ENCODE data around the gene GADL1. TPM values are rescaled to one million over a fixed set of nuclear protein-coding genes. Genes with fewer than 3 reads are reported as not detected.

Gene GADL1
- total RNA-seq, 1 experiment from 2014 or later, result not detected

- no peaks in the 10 kb centered on the region for H3K9me3 ChIP-seq (ENCODE audit: control insufficient read depth in 1 of 2, insufficient read depth in 1 of 2, low read depth in 1 of 2, low read length in 2 of 2)
- RAD21 ChIA-PET (ENCODE audit: low non-redundant PET in 1 of 2, low total read pairs in 2 of 2, uncharacterized antibody in 2 of 2, unreplicated experiment in 2 of 2), result no interaction called here
- H3K27ac ChIP-seq (ENCODE audit: low read depth, low read length), result no peak overlapping the region
- H3K27me3 ChIP-seq (ENCODE audit: insufficient read depth, low read length), result no peaks in the 10 kb centered on the region
- CTCF ChIA-PET, result no interaction called here
- H2AFZ ChIP-seq (ENCODE audit: low read depth, low read length, poor library complexity, severe bottlenecking), result no peak overlapping the region
- TF ChIP-seq REST (IDR thresholded peaks at IDR 0.05; ENCODE audit: low read depth) (no peak), EZH2 (IDR thresholded peaks at IDR 0.05) (no peak), JUND (IDR thresholded peaks at IDR 0.05) (no peak), SRF (IDR thresholded peaks at IDR 0.05; ENCODE audit: low read depth) (no peak), ZNF274 (IDR thresholded peaks at IDR 0.05; ENCODE audit: low read depth, low read length) (no peak), CEBPB (IDR thresholded peaks at IDR 0.05; ENCODE audit: low read depth) (no peak)
- no peaks in the 10 kb centered on the region for H3K4me1 ChIP-seq (ENCODE audit: control insufficient read depth in 1 of 2, insufficient read depth in 2 of 2, low read length in 2 of 2)
- H3K9ac ChIP-seq (ENCODE audit: low read length), result no peak overlapping the region
- DNase-seq (ENCODE audit: low read depth, low spot score), result no peak
- H4K20me1 ChIP-seq (ENCODE audit: insufficient read depth), result no peaks in the 10 kb centered on the region
- POLR2A ChIA-PET, result no interaction called here
- no peaks in the 10 kb centered on the region for H3K9me2 ChIP-seq (ENCODE audit: insufficient read depth)
- BruUV-seq (replicated peaks), result no TSS peak
- no peak for ATAC-seq
- no peaks in the 10 kb centered on the region for H3K79me2 ChIP-seq (ENCODE audit: insufficient read depth, low read length)
- intact Hi-C loops (cut with micrococcal nuclease), result no loop called here
- no peak overlapping the region for H3K4me3 ChIP-seq (replicated peaks in 1 of 2; ENCODE audit: low read depth in 1 of 2, low read length in 2 of 2)
- H3K4me2 ChIP-seq (ENCODE audit: low read length), result no peak overlapping the region
- no peaks in the 10 kb centered on the region for H3K36me3 ChIP-seq (ENCODE audit: control insufficient read depth in 1 of 2, insufficient read depth in 2 of 2, low read length in 2 of 2)
Observed at GRCh38 chr3:30819067-30819798, 75.2 kb downstream of the GADL1 start.

GRCh38 chr3:30813734-30814133, 80.7 kb downstream of the GADL1 start:
- Histone ChIP-seq H3K4me1 (ENCODE audit: control insufficient read depth in 1 of 2, insufficient read depth in 2 of 2, low read length in 2 of 2) (no peaks in the 10 kb centered on the region), H4K20me1 (ENCODE audit: insufficient read depth) (no peaks in the 10 kb centered on the region), H2AFZ (ENCODE audit: low read depth, low read length, poor library complexity, severe bottlenecking) (no peak overlapping the region), H3K9me2 (ENCODE audit: insufficient read depth) (no peaks in the 10 kb centered on the region), H3K4me3 (replicated peaks in 1 of 2; ENCODE audit: low read depth in 1 of 2, low read length in 2 of 2) (no peak overlapping the region), H3K79me2 (ENCODE audit: insufficient read depth, low read length) (no peaks in the 10 kb centered on the region), H3K9ac (ENCODE audit: low read length) (no peak overlapping the region), H3K4me2 (ENCODE audit: low read length) (no peak overlapping the region), H3K36me3 (ENCODE audit: control insufficient read depth in 1 of 2, insufficient read depth in 2 of 2, low read length in 2 of 2) (no peaks in the 10 kb centered on the region), H3K9me3 (ENCODE audit: control insufficient read depth in 1 of 2, insufficient read depth in 1 of 2, low read depth in 1 of 2, low read length in 2 of 2) (no peaks in the 10 kb centered on the region), H3K27me3 (ENCODE audit: insufficient read depth, low read length) (no peaks in the 10 kb centered on the region), H3K27ac (ENCODE audit: low read depth, low read length) (no peak overlapping the region)
- CTCF ChIA-PET, result no interaction called here
- DNase-seq (ENCODE audit: low read depth, low spot score) (no peak), ATAC-seq (no peak)
- intact Hi-C loops (cut with micrococcal nuclease), result no loop called here
- POLR2A ChIA-PET, result no interaction called here
- RAD21 ChIA-PET (ENCODE audit: low non-redundant PET in 1 of 2, low total read pairs in 2 of 2, uncharacterized antibody in 2 of 2, unreplicated experiment in 2 of 2), result no interaction called here
- no TSS peak for BruUV-seq (replicated peaks)
- TF ChIP-seq SRF (IDR thresholded peaks at IDR 0.05; ENCODE audit: low read depth) (no peak), RAD21 (IDR thresholded peaks at IDR 0.05; ENCODE audit: low read depth) (no peak), POLR2AphosphoS5 (IDR thresholded peaks at IDR 0.05; ENCODE audit: low read depth, low read length) (no peak), ZBTB33 (IDR thresholded peaks at IDR 0.05; ENCODE audit: extremely low read depth, insufficient replicate concordance, low read length) (no peak), POLR2A (IDR thresholded peaks at IDR 0.05; ENCODE audit: borderline replicate concordance, extremely low read depth, insufficient read depth, insufficient read length) (no peak), CBX3 (IDR thresholded peaks at IDR 0.05; ENCODE audit: low read depth) (no peak), REST (IDR thresholded peaks at IDR 0.05; ENCODE audit: low read depth) (no peak)
